GM13977 (cell line): Measurements from ENCODE around the gene TYK2.
"Not testable (repeated sequence)": the region's sequence is repeated elsewhere in the genome, so short reads cannot be mapped to it uniquely, and the experiment has no call there.

Source experiments
- DNase-seq: peaks from one replicate; pipeline ENCODE4 v3.0.0; 2012; ENCODE audit warnings: low spot score
- in situ Hi-C: fragments of 300-500 bp; cut with MboI; formaldehyde crosslinking; loops from one replicate; pipeline ENCODE4 v1.12.0; 2022; ENCODE audit warnings: low sequenced_read_pairs, low pct_unique_long_range_greater_than_20kb, mixed read lengths, inconsistent platforms; ENCODE audit not compliant: unreplicated experiment
- TF ChIP-seq, protein P1 (sequence below): IDR thresholded peaks from 2 replicates; pipeline ENCODE4 v1.5.1; 2012; ENCODE audit warnings: mild to moderate bottlenecking, control low read depth; ENCODE audit not compliant: insufficient read depth; ENCODE audit errors: extremely low read depth, missing control alignments

TYK2 gene

DNA sequence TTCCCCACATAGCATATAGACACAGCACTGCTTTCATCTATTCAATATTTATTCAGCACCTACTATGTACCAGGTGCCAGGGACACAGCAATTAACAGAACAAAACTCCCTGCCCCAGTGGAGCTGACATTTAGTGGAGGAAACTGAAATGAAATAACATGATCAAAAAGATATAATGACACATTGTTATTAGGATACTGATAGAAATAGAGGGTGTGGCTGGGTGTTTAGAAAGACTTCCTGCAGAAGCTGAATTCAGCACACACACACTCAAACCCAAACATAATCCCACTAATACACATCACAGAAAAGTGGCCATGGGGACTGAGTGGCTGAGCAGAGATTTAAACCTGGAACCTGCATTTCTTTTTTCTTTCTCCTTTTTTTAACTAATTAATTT lies 26.7 kb upstream of the TYK2 start:
- DNase-seq, result no peak

DNA sequence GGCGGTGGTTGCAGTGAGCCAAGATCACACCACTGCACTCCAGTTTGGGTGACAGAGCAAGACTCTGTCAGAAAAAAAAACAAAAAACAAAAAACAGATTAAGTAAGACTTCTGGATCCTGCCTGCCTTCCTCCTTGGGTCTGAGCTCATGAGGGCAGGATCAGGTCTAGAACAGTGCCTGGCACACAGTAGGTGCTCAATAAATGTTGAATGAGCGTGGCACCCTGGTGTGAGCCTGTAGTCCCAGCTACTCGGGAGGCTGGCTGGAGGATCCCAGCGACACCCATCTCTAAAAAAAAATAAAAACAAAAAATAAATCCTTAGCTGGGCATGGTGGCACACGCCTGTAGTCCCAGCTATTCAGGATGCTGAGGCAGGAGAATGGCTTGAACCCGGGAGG lies 25.8 kb upstream of the TYK2 start:
- DNase-seq, result no peak
- in situ Hi-C loops, result no loop called here
- TF ChIP-seq, protein P1, sequence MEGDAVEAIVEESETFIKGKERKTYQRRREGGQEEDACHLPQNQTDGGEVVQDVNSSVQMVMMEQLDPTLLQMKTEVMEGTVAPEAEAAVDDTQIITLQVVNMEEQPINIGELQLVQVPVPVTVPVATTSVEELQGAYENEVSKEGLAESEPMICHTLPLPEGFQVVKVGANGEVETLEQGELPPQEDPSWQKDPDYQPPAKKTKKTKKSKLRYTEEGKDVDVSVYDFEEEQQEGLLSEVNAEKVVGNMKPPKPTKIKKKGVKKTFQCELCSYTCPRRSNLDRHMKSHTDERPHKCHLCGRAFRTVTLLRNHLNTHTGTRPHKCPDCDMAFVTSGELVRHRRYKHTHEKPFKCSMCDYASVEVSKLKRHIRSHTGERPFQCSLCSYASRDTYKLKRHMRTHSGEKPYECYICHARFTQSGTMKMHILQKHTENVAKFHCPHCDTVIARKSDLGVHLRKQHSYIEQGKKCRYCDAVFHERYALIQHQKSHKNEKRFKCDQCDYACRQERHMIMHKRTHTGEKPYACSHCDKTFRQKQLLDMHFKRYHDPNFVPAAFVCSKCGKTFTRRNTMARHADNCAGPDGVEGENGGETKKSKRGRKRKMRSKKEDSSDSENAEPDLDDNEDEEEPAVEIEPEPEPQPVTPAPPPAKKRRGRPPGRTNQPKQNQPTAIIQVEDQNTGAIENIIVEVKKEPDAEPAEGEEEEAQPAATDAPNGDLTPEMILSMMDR, result no peak

More for the DNA sequence above, 26.7 kb upstream of the TYK2 start:
- in situ Hi-C loops, result no loop called here
- TF ChIP-seq, protein P1, result no peak

DNA sequence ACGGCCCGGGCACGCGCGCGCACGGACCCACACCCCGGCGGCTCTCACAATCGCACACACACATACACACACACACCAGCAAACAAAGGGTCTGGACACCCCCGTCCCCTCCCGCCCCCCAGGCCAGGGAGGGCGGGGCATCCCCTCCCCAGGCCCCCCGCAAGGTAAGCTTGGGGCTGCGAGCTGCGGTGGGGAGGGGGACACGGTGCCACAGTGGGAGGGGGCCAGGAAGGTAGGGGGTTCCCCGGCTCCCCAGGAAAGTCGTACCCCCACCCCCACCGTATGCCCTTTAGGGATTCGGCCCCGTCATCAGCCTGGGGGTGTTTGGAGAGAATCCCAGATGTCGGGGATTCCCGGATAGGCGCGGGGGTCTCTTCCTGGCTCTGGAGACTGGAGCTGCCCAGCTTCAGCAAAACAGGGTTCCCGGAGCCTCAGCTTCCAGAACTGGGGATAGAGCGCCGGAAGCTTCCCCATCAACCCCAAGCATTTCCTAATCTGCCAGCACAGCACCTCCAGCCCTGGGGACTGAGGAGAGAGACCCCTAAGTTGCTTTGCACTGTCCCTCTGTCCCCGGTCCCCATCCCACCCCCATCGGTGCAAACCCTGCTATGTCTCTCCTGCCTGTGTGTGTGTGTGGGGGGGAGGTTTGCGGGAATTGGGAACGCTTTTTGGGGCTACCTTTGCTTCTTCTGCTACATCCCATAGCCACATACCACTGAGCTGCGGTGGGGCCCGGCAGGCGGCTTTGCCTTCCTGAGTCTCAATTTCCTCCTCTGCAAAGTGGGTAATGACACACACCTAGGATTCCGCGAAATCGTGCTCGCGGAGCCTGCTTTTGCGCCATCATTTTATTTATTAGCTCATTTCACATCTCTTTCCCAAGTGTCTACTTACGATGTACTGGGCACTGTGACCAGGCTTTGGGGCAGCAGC lies 24.8 kb upstream of the TYK2 start:
- in situ Hi-C loops, result no loop called here
- no peak for DNase-seq
- TF ChIP-seq, protein P1, result peak; percentile 10

DNA sequence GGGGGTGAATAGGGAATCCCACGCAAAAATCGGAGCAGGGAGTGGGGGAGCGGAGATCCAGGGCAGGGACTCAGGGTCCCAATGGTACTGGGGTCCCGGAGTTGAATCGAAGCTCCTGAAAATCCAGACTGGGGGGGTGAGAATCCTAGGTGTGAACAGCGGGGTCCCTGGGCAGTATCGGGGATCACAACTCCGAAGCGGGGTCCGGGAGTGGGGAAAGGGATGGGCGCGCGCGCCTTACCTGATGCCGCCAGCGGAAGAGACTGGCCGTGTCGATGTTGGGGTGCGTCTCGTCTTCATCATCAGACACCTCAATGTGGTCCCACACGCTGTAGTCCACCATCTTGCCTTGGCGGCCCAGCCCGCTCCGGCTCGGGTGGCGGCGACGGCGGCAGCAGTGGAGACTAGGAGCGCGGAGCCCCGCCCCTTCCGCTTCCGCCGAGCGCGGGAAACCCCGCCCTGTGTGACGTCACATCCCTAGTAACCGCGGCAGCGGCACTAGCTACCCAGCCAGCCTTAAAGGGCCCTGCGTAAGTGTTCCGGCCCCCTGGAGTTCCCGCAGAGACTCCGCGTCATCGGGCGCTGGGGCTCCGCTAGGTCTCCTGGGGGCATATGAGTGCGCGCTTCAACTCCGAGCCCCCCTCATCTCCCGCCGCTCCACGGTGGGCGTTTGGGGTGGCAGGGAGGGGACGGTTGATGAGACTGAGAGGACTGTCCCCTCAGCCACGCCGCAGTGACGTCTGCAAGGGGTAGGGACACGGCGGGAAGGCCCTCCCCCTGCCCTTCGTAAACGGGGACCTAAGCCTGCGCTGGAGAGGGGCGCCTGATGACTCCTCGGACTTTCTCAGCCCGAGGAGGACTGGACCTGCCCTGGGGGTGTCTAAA lies 23.0 kb upstream of the TYK2 start, which contains the start of gene CDC37:
CDC37 (minus strand) TSS at position 406 of the 885 bp plus-strand sequence; CDS start at position 343, 63 bp downstream.
- TF ChIP-seq, protein P1, result no peak
- peak; percentile 99 for DNase-seq
- in situ Hi-C loops, result no loop called here

DNA sequence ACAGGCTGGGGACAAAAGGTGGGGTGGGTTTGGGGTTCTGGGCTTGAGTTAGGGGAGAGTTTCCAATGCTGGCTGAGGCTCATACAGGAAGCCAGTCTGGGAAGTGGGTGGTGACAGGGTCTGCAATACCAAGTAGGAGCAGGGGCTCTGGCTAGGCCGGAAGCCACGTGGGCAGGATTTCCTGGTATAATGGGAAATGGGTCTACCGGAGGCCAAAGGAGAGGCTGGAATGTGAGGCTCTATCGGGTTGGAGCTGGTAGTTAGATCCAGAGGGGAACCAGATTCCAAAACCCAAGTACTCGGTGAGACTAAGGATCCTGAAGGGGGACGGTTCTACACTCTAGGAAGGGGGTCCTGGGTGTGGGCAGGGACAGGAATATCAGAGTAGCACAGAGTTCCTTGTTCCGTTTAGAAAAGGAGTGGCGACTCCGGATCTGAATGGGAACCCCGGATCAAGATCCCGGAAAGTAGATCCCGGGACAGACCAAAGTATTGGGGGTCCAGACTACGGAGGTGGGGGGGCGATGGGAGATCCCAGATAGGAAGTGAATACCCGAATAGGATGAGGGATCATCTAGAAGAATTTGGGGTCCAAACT lies 22.2 kb upstream of the TYK2 start:
- in situ Hi-C loops, result no loop called here
- TF ChIP-seq, protein P1, result no peak
- no peak for DNase-seq

DNA sequence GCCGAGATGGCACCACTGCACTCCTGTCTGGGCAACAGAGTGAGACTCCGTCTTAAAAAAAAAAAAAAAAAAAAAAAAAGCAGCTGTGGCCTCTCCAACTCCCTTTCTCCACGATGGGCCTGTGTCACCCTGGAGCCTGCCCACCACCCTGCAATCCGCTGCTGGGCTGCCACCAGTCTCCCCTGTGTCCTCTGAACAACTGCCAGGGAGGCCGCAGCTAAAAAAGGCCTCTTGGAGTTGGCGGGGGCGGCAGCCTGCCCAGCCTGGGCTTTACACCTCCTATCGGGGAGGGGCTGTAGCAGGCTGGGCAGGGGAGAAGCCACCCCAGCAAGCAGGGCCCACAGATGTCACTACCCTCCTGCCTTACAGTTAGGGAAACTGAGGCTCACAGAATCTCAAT lies 19.5 kb upstream of the TYK2 start:
- in situ Hi-C loops, result no loop called here
- TF ChIP-seq, protein P1, result no peak
- DNase-seq, result no peak

DNA sequence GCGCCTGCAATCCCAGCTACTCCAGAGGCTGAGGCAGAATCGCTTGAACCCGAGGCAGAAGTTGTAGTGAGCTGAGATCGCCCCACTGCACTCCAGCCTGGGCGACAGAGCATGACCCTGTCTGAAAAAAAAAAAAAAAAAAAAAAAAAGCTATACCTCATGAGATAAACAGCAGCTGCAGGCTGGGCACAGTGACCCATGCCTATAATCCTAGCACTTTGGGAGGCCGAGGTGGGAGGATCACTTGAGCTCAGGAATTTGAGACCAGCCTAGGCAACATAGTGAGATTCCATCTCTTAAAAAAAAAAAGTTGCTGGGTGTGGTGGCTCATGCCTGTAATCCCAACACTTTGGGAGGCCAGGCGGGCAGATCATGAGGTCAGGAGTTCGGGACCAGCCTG lies 19.0 kb upstream of the TYK2 start:
- in situ Hi-C loops, DNase-seq: not testable (repeated sequence)
